ENCODE results near the gene DTYMK. TPM values are rescaled to one million over a fixed set of nuclear protein-coding genes. Genes with fewer than 3 reads are reported as not detected.

The DTYMK gene
- total RNA-seq (2012; rRNA removed) (31.7 and 32.8 TPM in 2 replicates), polyA plus RNA-seq (2012; rRNA removed) (50.1 and 50.5 TPM in 2 replicates), Bru-seq, nascent RNA (percentile 68 among the genes with signal in this experiment), BruChase-seq, experiment 1, labeled RNA remaining after a 6-hour chase (percentile 86 among the genes with signal in this experiment), BruChase-seq, experiment 2, labeled RNA remaining after a 2-hour chase (percentile 80 among the genes with signal in this experiment)
- 40.6 and 60.0 TPM in 2 replicates for polyA plus RNA-seq (2012; cell fraction: cytosol; rRNA removed)
- polyA plus RNA-seq (2012; cell fraction: nucleus; rRNA removed; ENCODE audit: low replicate concordance): 20.9 and 27.0 TPM in 2 replicates
- long read RNA-seq, transcript DTYMK-201 (5 exons, 1,232 nt): major isoform, 26 of 47 reads
- long read RNA-seq, partial matches to known transcripts: 13 of 47 reads
- long read RNA-seq, other reads (novel, unspliced or antisense): 6 of 47 reads

GRCh38 chr2:241686650-241687425 lies at the start of gene DTYMK:
Gene DTYMK (minus strand): TSS chr2:241686815. CDS start chr2:241686783, 32 bp downstream.
- peak within 1 kb of the TSS; percentile 89 for H3K56ac ChIP-seq (ENCODE audit: extremely low read depth, insufficient read depth, low read length)
- dilution Hi-C loops (cut with HindIII; ENCODE audit: low sequenced_read_pairs, unreplicated experiment): no loop called here
- POLR2A ChIA-PET (ENCODE audit: unreplicated experiment): no interaction called here
- TF ChIP-seq CEBPB (IDR thresholded peaks at IDR 0.05; ENCODE audit: low read depth, low read length) (no peak), POLR2A (IDR thresholded peaks at IDR 0.05; ENCODE audit: low read depth, low read length) (peak; percentile 89), RFX5 (IDR thresholded peaks at IDR 0.05; ENCODE audit: low read depth, low read length) (no peak), CHD1 (IDR thresholded peaks at IDR 0.05; ENCODE audit: low read depth, low read length) (0 out of 2 replicates have a peak, but pooled peaks have one; percentile 43), MAZ (IDR thresholded peaks at IDR 0.05; ENCODE audit: borderline replicate concordance, low read depth, low read length) (peak; percentile 62; the same call in 1 of the 2 replicates), FOS (IDR thresholded peaks at IDR 0.05; ENCODE audit: low read depth, low read length) (no peak), CTCF (conservative IDR thresholded peaks at IDR 0.05; ENCODE audit: low read depth, low read length) (no peak), RAD21 (IDR thresholded peaks at IDR 0.05; ENCODE audit: low read length) (no peak), SMC3 (IDR thresholded peaks at IDR 0.05; ENCODE audit: low read depth, low read length) (no peak), MAFK (IDR thresholded peaks at IDR 0.05; ENCODE audit: low read depth, low read length) (no peak), NFE2L2 (IDR thresholded peaks at IDR 0.05; ENCODE audit: low read depth, low read length) (no peak), BHLHE40 (IDR thresholded peaks at IDR 0.05; ENCODE audit: low read depth, low read length) (peak; percentile 60; the same call in 1 of the 2 replicates), RCOR1 (IDR thresholded peaks at IDR 0.05; ENCODE audit: insufficient replicate concordance, low read length) (no peak), ELK1 (IDR thresholded peaks at IDR 0.05; ENCODE audit: borderline replicate concordance, low read depth, low read length) (no peak)

More at GRCh38 chr2:241686650-241687425, at the start of gene DTYMK:
- Histone ChIP-seq H3K4me2 (ENCODE audit: low read depth, low read length) (peak within 1 kb of the TSS; percentile 95), H4K91ac (ENCODE audit: insufficient read depth, low read depth, low read length) (peak within 1 kb of the TSS; percentile 86), H2BK20ac (ENCODE audit: low read depth, low read length) (no peak within 1 kb of the TSS), H2AK9ac (replicated peaks; ENCODE audit: low read depth, low read length, poor library complexity) (peak within 1 kb of the TSS; percentile 100), H2AFZ (replicated peaks; ENCODE audit: low read length, poor library complexity) (peak within 1 kb of the TSS; percentile 97), H3K79me1 (ENCODE audit: low read depth in 1 of 2, low read length in 2 of 2) (peaks cover 45 to 75% of the 10 kb centered on the region in 2 experiments), H3K18ac (ENCODE audit: low read depth, low read length) (peak within 1 kb of the TSS; percentile 43), H3K27ac (ENCODE audit: insufficient read depth, low read length) (peak within 1 kb of the TSS; percentile 90), H3K4me3 (ENCODE audit: insufficient read depth, low read depth, low read length) (peak within 1 kb of the TSS; percentile 88), H3K4me1 (ENCODE audit: control insufficient read depth, insufficient read depth, low read length) (peaks cover 5% of the 10 kb centered on the region), H3K23ac (ENCODE audit: low read depth, low read length) (peak within 1 kb of the TSS; percentile 97), H2BK120ac (ENCODE audit: low read depth, low read length) (peak within 1 kb of the TSS; percentile 52; the same call in 1 of the 2 replicates), H3K27me3 (ENCODE audit: control insufficient read depth, insufficient read depth, low read length) (no peaks in the 10 kb centered on the region), H2BK5ac (ENCODE audit: low read depth, low read length, poor library complexity, severe bottlenecking) (peak within 1 kb of the TSS; percentile 73), H4K20me1 (ENCODE audit: insufficient read depth, low read length) (0 out of 2 replicates have a peak, but pooled peaks cover 1% of the 10 kb centered on the region), H3K36me3 (ENCODE audit: control insufficient read depth, insufficient read depth, low read length) (peaks cover 22% of the 10 kb centered on the region), H3K9ac (ENCODE audit: low read depth, low read length) (peak within 1 kb of the TSS; percentile 95), H3K9me3 (ENCODE audit: control insufficient read depth, insufficient read depth, low read length) (no peaks in the 10 kb centered on the region), H3K9me1 (ENCODE audit: insufficient read depth, low read length) (peaks cover 14% of the 10 kb centered on the region), H3K14ac (replicated peaks; ENCODE audit: low read depth, low read length) (peak within 1 kb of the TSS; percentile 96), H2BK15ac (ENCODE audit: low read depth, low read length) (no peak within 1 kb of the TSS; the same call in 2 of the 3 replicates), H4K8ac (ENCODE audit: low read depth in 2 of 2, low read length in 2 of 2) (peak within 1 kb of the TSS; percentile 91 to 98), H2AK5ac (ENCODE audit: low read depth, low read length) (peak within 1 kb of the TSS; percentile 96), H4K5ac (ENCODE audit: low read depth, low read length) (peak within 1 kb of the TSS; percentile 87), H3K4ac (ENCODE audit: low read depth, low read length) (peak within 1 kb of the TSS; percentile 99)
- DNase-seq (peak; percentile 93), ATAC-seq (ENCODE audit: low read depth) (peak; percentile 97)
- CTCF ChIA-PET: no interaction called here
- 1% methylated on average over 87 of the region's 102 CpGs; no CpG with 5 or more reads in 1 of the 2 experiments for WGBS, 2 experiments (ENCODE audit: extremely low coverage in 2 of 2, insufficient read length in 1 of 2)
- intact Hi-C loops (cut with micrococcal nuclease) (no loop called here), in situ Hi-C loops (cut with MboI; ENCODE audit: low sequenced_read_pairs) (no loop called here)
- BruUV-seq (replicated peaks): TSS peak; percentile 36
